ENCODE measurements around the gene C4A. TPM values are rescaled to one million over a fixed set of nuclear protein-coding genes. Genes with fewer than 3 reads are reported as not detected.
"Not testable (repeated sequence)": the region's sequence is repeated elsewhere in the genome, so short reads cannot be mapped to it uniquely, and the experiment has no call there.

Gene C4A
- total RNA-seq, 1 donor from 2014 or later = 0.90 TPM

DNA sequence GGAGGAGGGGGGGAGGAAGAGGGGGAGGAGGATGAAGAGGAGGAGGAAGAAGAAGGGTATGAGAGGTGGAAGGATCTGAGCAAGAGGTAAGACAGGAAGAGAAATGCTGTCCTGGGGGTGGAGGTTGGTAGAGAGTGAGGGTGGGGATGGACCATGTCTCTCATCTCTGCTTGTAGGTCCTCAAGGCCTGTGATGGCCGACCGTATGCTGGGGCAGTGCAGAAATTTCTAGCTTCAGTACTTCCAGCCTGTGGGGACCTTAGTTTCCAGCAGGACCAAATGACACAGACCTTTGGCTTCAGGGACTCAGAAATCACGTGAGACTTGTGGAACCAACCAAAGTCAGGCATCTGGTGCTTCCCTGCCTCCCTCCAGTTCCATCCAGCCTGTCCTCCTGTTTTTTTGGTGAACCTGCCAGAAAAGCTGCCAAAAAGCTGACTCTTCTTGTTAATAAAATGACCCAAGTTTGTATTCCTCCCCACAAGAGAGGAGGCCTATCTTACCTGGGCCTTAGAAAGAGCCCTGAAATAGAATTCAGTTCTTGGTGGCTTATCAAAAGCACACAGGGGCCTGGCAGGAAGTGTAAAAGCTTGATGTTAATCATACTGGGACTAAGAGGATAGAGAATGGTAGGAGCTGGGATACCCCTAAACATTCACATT lies 2.5 kb upstream of the C4A start:
- DNase-seq (ENCODE audit: low read depth in 2 of 2) = no peak

DNA sequence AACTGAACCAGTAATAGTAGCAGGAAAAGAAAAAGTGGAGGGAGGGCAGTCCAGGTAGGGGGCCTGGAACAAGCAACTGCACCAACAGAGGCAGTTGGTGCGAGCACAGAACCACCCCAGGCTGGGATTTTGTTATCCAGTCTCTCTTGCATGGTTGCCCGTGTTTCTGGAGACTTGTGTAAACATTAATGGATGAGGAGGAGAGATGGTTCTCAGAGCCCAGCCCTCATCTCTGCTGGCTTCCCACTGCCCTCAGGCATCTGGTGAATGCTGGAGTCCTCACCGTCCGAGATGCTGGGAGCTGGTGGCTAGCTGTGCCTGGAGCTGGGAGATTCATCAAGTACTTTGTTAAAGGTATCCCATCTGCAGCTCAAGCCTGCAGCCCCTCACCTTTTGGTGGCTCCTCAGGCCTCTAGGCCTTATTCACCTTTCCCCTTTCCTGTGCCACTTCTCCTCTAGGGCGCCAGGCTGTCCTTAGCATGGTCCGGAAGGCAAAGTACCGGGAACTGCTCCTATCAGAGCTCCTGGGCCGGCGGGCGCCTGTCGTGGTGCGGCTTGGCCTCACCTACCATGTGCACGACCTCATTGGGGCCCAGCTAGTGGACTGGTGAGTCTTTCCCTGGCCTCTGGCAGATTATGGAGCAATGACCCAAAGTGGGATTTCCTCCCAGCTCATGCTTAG lies 1.5 kb upstream of the C4A start:
- DNase-seq (ENCODE audit: low read depth in 2 of 2) = not testable (repeated sequence)

DNA sequence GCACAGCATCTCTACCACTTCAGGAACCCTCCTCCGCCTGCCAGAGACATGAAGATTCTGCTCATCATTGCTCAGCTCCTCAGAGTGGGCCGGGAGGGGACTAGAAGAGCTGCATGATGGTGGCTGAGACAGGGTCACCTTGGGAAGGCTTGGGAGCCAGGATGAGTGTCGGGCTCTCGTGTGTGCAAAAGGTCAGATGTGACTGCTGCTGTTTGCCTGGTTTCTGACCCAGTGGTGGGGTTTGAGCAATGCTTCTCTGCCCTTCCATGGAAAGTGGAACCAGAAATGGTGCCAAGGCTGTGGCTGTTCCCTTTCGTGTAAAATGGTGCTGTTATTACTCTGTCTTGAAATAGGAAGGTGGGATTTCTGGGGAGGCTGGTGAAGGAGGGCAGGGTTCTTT lies 859 bp upstream of the C4A start:
- not testable (repeated sequence) for DNase-seq (ENCODE audit: low read depth in 2 of 2)

DNA sequence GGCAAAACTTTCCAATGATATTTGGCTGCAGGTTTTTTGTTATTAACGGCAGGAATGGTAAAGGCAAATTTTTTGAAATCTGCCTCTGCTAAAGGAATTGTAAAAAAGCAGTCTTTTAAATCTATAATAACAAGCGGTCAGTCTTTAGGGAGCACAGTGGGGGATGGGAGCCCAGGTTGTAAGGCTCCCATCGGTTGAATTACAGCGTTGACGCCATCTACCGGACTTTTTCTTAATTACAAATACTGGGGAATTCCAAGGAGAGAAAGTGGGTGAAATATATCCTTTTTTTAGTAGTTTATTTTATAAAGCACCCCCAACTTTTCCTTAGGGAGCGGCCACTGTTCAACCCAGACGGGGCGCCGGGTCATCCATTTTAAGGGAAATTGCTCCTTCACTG lies 7.5 kb downstream of the C4A start:
- DNase-seq (ENCODE audit: low read depth in 2 of 2) = not testable (repeated sequence)

DNA sequence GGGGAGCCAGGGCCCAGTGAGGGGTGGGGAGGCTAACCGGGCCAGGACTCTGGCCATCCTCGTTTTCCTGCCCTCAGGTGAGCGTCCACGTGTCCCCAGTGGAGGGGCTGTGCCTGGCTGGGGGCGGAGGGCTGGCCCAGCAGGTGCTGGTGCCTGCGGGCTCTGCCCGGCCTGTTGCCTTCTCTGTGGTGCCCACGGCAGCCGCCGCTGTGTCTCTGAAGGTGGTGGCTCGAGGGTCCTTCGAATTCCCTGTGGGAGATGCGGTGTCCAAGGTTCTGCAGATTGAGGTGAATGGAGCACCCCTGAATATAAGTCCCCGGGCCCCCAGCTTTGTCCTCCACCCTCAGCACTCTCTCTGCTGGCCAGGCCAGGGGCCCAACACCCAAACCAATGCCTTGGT lies 12.6 kb downstream of the C4A start:
- DNase-seq (ENCODE audit: low read depth in 2 of 2) = not testable (repeated sequence)

DNA sequence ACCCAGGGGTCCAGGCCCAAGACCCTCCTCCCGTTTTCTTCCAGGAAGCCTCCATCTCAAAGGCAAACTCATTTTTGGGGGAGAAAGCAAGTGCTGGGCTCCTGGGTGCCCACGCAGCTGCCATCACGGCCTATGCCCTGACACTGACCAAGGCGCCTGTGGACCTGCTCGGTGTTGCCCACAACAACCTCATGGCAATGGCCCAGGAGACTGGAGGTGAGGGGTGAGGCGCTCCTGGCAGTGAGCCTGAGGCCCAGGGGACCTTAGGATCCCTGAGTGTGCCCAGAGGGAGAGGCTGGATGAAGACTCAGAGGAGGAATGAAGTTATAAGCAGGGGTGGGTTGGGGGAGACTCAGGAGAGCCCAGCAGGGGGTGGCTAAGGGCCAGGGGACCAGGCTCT lies 14.5 kb downstream of the C4A start:
- DNase-seq (ENCODE audit: low read depth in 2 of 2) = not testable (repeated sequence)

DNA sequence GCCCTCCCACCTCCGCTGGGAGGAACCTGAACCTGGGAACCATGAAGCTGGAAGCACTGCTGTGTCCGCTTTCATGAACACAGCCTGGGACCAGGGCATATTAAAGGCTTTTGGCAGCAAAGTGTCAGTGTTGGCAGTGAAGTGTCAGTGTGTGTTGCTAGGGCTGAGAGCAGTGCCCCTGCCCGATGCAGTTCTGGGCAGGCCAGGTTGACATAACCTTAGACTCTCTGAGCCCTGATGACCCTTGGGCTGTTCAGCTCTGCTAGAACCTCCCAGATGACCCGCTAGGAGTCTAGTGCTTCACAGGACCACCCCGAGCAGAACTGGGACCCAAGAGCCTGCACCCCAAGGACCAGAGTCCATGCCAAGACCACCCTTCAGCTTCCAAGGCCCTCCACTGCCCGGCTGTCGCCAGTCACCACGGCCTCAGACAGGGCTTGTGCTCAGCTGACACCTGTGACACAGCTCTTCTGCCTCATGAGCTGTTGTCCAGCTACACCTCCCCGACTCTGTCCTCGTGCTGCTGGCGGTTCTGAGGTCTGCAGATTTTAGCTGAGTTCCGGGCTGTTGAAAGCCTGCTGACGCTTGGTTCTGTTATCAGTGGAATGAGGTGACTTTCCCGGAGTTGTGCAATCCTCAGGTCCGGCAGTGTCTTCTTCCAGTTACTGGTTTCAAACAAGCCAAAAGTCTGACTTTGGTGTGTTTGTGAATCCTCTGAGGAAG lies 20.9 kb downstream of the C4A start:
- DNase-seq (ENCODE audit: low read depth in 2 of 2) = not testable (repeated sequence)

DNA sequence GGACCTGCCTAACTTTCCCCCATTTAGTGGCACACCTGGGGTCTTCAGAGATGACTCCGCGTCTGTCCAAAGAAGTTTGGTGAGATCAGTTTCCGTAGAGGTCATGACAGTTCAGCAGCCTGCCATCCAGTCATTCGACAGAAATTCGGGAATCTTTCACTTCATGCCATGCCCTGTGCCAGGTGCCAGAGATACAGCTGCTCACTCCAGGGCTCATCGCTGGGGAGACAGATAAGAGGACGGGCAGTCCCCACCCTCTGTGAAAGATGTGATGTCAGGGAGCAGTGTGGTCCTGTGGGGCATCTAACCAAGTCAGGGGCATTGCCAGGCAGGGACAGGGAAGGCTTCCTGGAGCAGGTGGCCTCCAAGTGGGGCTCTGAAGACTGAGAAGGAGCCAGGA lies 21.4 kb downstream of the C4A start:
- DNase-seq (ENCODE audit: low read depth in 2 of 2) = not testable (repeated sequence)

DNA sequence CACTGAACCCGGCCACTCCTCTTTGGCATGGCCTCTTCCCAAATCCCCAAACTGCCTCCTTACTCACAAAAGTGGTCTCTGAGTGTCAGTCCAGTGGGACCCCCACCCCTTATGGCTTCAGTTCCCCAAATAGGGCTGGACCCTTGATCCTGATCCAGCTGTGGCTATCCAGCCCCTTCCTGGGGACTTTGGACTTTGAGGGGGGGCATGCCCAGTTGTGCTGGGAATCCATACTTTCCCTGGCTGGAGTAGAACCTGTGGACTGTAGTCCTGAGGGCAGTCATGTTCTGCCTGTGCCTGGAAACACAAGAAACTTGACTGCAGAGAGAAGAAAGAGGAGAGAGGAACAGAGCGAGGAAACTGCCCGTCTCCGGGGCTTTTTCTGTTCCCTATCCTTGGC lies 22.5 kb downstream of the C4A start:
- DNase-seq (ENCODE audit: low read depth in 2 of 2) = not testable (repeated sequence)

DNA sequence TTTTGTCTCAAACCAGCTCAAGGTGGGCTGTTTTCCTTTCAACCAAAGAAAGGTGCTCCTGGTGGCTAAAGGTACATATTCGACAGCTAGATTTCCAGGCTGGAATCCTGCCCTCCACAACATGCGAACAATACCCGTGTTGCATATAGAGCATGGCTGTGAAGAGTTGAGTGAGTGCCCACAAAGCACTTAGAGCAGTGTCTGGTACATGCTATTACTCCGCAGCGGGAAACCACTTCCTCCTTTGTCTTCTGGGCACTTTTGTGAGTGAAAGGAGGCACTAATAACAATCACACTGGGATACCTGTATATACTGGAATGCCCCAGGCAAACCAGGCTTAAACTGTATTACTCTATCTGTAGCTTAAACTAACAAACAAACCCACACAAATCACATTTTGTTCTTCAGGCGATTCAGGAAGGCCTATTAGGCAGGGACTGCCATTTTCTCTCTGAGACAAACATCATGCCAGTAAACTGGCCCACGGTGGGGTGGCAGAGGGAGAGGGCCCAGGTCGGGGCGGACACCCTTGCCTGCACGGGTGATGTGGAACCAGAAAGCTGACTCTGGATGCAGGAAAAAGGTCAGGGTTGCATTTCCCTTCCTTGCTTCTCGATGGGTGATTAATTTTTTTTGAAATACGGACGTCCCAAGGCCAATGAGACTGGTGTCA lies 23.1 kb downstream of the C4A start:
- DNase-seq (ENCODE audit: low read depth in 2 of 2) = not testable (repeated sequence)

DNA sequence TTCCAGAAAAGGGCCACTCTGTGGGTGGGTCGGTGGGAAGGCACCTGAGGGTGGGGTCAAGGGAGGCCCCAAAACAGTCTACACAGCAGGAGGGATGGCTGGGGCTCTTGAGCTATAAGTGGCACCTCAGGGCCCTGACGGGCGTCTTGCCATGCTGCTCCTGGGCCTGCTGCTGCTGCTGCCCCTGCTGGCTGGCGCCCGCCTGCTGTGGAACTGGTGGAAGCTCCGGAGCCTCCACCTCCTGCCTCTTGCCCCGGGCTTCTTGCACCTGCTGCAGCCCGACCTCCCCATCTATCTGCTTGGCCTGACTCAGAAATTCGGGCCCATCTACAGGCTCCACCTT lies 23.7 kb downstream of the C4A start:
- not testable (repeated sequence) for DNase-seq (ENCODE audit: low read depth in 2 of 2)

DNA sequence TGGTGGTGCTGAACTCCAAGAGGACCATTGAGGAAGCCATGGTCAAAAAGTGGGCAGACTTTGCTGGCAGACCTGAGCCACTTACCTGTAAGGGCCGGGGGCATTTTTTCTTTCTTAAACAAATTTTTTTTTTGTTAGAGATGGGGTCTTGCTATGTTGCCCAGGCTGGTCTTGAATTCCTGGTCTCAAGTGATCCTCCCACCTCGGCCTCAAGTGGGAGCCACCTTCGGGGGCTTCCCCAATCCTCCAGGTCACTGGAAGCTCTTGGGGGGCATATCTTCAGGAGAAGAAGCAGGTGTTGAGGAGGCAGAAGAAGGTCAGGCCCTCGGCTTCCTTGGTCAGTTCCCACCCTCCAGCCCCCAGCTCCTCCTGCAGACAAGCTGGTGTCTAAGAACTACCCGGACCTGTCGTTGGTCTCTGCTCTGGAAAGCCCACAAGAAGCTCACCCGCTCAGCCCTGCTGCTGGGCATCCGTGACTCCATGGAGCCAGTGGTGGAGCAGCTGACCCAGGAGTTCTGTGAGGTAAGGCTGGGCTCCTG lies 24.2 kb downstream of the C4A start:
- DNase-seq (ENCODE audit: low read depth in 2 of 2) = not testable (repeated sequence)

DNA sequence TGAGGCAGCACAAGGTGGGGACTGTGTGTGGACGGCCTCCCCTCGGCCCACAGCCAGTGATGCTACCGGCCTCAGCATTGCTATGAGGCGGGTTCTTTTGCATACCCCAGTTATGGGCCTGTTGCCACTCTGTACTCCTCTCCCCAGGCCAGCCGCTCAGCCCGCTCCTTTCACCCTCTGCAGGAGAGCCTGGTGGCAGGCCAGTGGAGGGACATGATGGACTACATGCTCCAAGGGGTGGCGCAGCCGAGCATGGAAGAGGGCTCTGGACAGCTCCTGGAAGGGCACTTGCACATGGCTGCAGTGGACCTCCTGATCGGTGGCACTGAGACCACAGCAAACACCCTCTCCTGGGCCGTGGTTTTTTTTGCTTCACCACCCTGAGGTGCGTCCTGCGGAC lies 25.2 kb downstream of the C4A start:
- DNase-seq (ENCODE audit: low read depth in 2 of 2) = not testable (repeated sequence)

DNA sequence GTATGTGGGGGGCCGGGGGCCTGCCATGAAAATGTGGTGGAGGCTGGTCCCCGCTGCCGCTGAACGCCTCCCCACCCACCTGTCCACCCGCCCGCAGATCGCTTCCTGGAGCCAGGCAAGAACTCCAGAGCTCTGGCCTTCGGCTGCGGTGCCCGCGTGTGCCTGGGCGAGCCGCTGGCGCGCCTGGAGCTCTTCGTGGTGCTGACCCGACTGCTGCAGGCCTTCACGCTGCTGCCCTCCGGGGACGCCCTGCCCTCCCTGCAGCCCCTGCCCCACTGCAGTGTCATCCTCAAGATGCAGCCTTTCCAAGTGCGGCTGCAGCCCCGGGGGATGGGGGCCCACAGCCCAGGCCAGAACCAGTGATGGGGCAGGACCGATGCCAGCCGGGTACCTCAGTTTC lies 26.2 kb downstream of the C4A start:
- DNase-seq (ENCODE audit: low read depth in 2 of 2) = not testable (repeated sequence)

DNA sequence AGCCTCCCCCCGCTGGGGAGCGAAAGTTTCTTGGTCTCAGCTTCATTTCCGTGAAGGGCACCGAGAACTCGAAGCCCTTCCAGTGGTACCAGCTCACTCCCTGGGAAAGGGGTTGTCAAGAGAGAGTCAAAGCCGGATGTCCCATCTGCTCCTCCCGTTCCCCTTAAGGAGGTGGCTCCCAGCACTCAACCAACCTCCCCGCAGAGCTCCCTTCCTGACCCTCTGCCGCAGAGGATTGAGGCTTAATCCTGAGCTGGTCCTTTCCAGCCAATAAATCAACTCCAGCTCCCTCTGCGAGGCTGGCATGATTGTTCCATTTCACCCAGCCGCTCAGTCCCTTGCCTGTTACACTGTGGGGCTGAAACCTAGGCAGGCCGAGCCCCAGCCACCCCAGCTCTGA lies 26.8 kb downstream of the C4A start:
- DNase-seq (ENCODE audit: low read depth in 2 of 2) = not testable (repeated sequence)

DNA sequence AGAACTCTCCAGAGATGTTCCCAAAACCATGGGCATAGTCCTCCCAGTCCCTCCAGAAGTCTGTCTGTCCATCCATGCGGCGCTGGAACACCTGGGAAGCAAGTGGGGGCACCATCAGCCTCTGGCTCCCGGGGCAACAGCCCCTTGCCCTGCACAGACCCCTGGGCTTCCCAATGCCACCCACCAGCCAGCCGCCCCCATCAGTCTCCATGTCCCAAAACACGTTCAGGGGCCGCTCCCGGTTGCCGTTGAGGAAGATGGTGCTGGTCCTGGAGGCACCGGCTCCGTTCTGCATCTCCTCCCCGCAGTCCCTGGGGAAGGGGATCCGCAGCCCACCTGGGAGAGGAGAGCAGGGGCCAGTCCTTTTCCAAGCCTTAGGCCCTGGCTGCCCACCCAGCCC lies 27.7 kb downstream of the C4A start:
- DNase-seq (ENCODE audit: low read depth in 2 of 2) = not testable (repeated sequence)

DNA sequence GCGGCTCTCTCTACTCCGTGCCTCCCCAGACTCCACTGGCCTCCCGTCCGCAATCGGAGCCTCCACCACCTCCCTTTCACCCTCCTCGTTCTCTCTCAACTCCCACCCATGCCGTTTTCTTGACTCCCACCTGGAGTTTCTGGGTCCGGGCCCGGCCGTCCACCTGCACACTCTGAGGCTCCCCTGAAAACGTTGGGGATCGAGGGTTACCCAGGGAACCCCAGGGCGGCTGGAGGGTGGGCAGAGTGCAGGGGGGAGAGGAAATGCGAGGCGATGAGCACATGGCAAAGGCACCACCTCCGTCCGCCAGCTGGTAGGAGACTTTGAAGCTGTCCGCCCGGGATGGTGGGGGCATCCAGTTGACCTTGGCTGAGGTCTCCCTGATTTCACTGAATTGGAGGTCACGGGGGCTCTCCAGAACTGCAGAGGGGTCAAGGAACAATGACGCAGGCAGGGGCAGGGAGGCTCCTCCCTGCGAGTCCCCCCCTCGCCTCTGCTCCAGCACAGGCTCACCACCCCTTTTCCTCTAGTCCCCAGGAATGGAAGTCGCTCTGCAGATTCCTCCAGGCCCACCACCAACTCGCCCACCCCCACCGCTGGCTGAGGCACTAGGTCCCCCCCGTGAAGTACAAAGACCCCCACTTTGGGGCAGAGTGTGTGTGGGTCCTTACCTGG lies 29.1 kb downstream of the C4A start:
- DNase-seq (ENCODE audit: low read depth in 2 of 2) = not testable (repeated sequence)

DNA sequence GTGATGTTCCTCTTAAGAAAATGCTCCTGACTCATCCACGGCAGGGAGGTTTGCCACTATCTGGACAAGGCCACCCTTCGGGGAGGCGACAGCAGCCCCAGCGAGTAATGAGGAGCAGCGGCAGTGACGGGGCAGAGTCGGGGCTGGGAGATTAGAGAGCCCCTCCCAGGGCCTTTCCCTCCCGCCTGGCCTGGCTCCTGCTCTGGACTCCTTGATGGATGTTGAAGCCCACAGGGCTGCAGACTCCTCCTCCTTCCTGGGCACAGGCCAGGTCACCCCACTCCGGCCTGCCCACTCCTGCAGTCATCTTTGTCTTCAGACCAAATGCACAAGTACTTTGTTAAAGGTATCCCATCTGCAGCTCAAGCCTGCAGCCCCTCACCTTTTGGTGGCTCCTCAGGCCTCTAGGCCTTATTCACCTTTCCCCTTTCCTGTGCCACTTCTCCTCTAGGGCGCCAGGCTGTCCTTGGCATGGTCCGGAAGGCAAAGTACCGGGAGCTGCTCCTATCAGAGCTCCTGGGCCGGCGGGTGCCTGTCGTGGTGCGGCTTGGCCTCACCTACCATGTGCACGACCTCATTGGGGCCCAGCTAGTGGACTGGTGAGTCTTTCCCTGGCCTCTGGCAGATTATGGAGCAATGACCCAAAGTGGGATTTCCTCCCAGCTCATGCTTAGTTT lies 31.2 kb downstream of the C4A start:
- not testable (repeated sequence) for DNase-seq (ENCODE audit: low read depth in 2 of 2)

DNA sequence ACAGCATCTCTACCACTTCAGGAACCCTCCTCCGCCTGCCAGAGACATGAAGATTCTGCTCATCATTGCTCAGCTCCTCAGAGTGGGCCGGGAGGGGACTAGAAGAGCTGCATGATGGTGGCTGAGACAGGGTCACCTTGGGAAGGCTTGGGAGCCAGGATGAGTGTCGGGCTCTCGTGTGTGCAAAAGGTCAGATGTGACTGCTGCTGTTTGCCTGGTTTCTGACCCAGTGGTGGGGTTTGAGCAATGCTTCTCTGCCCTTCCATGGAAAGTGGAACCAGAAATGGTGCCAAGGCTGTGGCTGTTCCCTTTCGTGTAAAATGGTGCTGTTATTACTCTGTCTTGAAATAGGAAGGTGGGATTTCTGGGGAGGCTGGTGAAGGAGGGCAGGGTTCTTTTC lies 31.9 kb downstream of the C4A start:
- not testable (repeated sequence) for DNase-seq (ENCODE audit: low read depth in 2 of 2)

DNA sequence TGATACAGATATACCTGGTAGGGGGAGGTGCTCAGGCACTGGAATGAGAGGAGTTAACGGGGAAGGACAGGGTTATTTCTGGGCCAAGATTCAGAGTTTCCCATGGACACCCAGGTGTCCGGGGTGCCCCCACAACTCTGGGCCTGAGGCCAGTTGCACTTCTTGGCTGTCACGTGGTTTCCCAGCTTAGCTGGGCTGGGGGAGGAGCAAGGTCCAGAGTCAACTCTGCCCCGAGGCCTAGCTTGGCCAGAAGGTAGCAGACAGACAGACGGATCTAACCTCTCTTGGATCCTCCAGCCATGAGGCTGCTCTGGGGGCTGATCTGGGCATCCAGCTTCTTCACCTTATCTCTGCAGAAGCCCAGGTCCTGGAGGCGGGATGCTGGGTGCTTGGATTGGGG lies 32.7 kb downstream of the C4A start, which contains the start of gene C4B:
C4B (plus strand) TSS at position 249 of the 400 bp plus-strand sequence; CDS start at position 300, 51 bp downstream.
- DNase-seq (ENCODE audit: low read depth in 2 of 2) = not testable (repeated sequence)

Measured in dermis microvascular lymphatic vessel endothelial cell (primary cell).